IMR-90 (cell line): ENCODE results near the gene GNB5.

Experiments used
- CTCF ChIP-seq: conservative IDR thresholded peaks from 2 replicates; pipeline ENCODE4 v1.5.1; 2012; ENCODE audit warnings: mild to moderate bottlenecking, low read depth, low read length, improper control_type of control experiment
- ELK1 ChIP-seq: fragments of 150-350 bp; IDR thresholded peaks from 2 replicates; pipeline ENCODE4 v1.6.1; 2016; ENCODE audit warnings: low read depth, mild to moderate bottlenecking, low read length, moderate library complexity, borderline replicate concordance
- MAFK ChIP-seq: IDR thresholded peaks from 2 replicates; pipeline ENCODE4 v1.6.1; 2012; ENCODE audit warnings: low read depth, low read length, improper control_type of control experiment
- MXI1 ChIP-seq: IDR thresholded peaks from 2 replicates; pipeline ENCODE4 v1.6.1; 2012; ENCODE audit warnings: low read depth, mild to moderate bottlenecking, low read length, moderate library complexity, borderline replicate concordance
- POLR2A ChIP-seq: IDR thresholded peaks from 2 replicates; pipeline ENCODE4 v1.6.1; 2012; ENCODE audit warnings: mild to moderate bottlenecking, low read depth, low read length
- USF2 ChIP-seq: fragments of 150-350 bp; IDR thresholded peaks from 2 replicates; pipeline ENCODE4 v1.6.1; 2017; ENCODE audit warnings: mild to moderate bottlenecking, antibody characterized with exemption, low read length, low read depth

GRCh38 chr15:52100807-52101442 is 90.3 kb downstream of the GNB5 start:
- TF ChIP-seq MAFK (no peak), CTCF (no peak), USF2 (0 out of 2 replicates have a peak, but pooled peaks have one; percentile 17), POLR2A (no peak), MXI1 (no peak), ELK1 (no peak)
